ENCODE measurements around the gene IGSF3.

DNA sequence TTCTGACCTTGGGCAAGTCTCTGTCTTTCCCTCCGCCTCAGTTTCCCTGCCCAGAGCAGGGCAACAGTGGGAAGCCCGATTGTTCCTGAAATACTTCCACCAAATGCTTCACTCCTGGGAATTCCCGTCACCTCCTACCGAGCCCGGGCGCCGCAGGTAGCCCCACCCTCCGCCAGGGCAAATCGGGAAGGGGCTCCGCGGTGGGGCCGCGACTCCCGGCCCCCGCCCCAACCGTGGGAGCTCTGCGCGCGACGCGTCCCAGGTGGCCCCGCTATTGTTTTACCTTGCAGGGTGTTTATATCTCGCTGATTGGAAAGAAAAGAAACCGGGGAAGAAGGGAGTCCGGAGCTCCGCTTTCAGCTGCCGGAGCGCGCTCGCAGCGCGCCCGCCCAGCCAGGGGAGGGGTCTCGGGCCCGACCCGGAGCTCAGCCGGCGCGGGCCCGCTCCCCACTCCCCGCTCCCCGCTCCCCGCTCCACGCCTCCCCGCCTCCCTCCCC, 407 bp downstream of the IGSF3 start:
- TF ChIP-seq POLR2AphosphoS5 (IDR thresholded peaks at IDR 0.05; ENCODE audit: borderline replicate concordance, low read depth, low read length) (no peak), EZH2 (IDR thresholded peaks at IDR 0.05) (no peak)
